Measurements from ENCODE around the gene AJAP1.

The AJAP1 gene

DNA sequence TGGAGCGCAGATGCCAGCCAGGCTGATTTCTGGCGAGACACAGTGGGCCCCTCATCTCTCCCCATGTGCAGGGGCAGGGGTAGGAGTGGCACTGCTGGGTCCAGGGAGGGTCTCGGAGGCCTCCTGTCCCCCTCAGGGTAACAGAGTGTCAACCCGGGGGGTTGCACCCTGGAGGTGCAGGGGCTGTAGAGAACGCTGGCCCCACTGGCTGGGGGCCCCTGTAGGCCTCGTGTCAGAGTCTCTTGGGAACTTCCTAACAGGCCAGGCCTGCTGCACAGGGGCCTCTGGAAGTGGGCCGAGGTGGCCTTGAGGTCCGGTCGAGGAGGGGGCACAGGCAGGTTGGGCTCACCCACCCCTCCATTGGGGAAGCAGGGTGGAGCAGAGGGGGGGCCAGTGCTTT is 38.9 kb upstream of the AJAP1 start (continued):
- TF ChIP-seq ZNF214 (tag by site-specific recombination; IDR thresholded peaks at IDR 0.05; ENCODE audit: borderline replicate concordance) (no peak), ZNF221 (tag by site-specific recombination; IDR thresholded peaks at IDR 0.05; ENCODE audit: borderline replicate concordance) (no peak), ZNF112 (tag by site-specific recombination; IDR thresholded peaks at IDR 0.05) (no peak), KLF8 (tag by site-specific recombination; IDR thresholded peaks at IDR 0.05) (no peak), ZNF2 (tag by site-specific recombination; IDR thresholded peaks at IDR 0.05) (no peak), KLF10 (tag by site-specific recombination; IDR thresholded peaks at IDR 0.05) (no peak), RBAK (tag by site-specific recombination; IDR thresholded peaks at IDR 0.05) (no peak), KLF7 (tag by site-specific recombination; IDR thresholded peaks at IDR 0.05; ENCODE audit: borderline replicate concordance) (no peak)

DNA sequence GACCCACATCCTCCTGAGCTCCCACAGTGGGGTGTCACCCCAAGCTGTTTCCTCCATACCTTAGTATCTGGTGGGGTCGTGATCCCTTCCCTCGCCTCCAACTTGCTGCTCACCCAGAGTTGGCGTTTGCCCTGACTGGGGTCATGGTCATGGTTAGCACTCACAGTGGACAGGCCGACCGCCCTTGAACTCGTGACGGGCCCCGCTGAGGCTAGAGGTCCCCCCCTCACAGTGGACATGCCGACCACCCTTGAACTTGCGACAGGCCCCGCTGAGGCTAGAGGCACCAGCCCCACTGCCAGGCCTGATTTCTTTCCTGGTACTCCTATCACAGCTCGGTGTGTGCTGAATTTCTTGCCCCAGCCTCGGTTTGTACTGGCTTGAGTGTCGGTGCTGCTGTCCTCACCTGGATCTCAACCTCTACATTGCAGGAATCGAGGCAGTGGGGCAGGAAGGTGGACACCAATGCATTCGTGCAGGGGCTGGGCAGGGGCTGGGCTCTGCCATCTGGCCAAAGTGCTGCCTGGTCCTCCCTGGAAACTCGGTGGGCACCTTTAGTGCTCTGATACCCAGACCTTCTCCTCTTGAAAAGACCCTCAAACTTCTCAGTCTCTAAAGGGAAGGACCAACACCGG is 37.5 kb upstream of the AJAP1 start:
- H3K4me3 ChIP-seq (ENCODE audit: low read depth, low read length) = no peak overlapping the region
- H3K27ac ChIP-seq (ENCODE audit: extremely low read depth, low read depth, low read length) = no peak overlapping the region
- H3K4me1 ChIP-seq (ENCODE audit: control insufficient read depth, insufficient read depth, low read length) = no peaks in the 10 kb centered on the region
- ChIA-PET POLR2A (no interaction called here), CTCF (no interaction called here)
- no peaks in the 10 kb centered on the region for H3K9me3 ChIP-seq (ENCODE audit: control insufficient read depth, insufficient read depth, low read depth, low read length)
- H3K36me3 ChIP-seq (ENCODE audit: control insufficient read depth in 2 of 2, insufficient read depth in 1 of 2, low read length in 2 of 2) = no peaks in the 10 kb centered on the region
- TF ChIP-seq ZNF335 (tag by site-specific recombination; conservative IDR thresholded peaks at IDR 0.05) = no peak
- no peak for TF ChIP-seq ZNF707 (tag by site-specific recombination; IDR thresholded peaks at IDR 0.05)
- no peak for TF ChIP-seq ZFP69B (tag by site-specific recombination; IDR thresholded peaks at IDR 0.05)
- TF ChIP-seq, protein P1, sequence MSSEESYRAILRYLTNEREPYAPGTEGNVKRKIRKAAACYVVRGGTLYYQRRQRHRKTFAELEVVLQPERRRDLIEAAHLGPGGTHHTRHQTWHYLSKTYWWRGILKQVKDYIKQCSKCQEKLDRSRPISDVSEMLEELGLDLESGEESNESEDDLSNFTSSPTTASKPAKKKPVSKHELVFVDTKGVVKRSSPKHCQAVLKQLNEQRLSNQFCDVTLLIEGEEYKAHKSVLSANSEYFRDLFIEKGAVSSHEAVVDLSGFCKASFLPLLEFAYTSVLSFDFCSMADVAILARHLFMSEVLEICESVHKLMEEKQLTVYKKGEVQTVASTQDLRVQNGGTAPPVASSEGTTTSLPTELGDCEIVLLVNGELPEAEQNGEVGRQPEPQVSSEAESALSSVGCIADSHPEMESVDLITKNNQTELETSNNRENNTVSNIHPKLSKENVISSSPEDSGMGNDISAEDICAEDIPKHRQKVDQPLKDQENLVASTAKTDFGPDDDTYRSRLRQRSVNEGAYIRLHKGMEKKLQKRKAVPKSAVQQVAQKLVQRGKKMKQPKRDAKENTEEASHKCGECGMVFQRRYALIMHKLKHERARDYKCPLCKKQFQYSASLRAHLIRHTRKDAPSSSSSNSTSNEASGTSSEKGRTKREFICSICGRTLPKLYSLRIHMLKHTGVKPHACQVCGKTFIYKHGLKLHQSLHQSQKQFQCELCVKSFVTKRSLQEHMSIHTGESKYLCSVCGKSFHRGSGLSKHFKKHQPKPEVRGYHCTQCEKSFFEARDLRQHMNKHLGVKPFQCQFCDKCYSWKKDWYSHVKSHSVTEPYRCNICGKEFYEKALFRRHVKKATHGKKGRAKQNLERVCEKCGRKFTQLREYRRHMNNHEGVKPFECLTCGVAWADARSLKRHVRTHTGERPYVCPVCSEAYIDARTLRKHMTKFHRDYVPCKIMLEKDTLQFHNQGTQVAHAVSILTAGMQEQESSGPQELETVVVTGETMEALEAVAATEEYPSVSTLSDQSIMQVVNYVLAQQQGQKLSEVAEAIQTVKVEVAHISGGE (tag by site-specific recombination; conservative IDR thresholded peaks at IDR 0.05; ENCODE audit: low read depth) = no peak
- TF ChIP-seq ZNF239 (tag by site-specific recombination; IDR thresholded peaks at IDR 0.05) = no peak
- TF ChIP-seq ZNF174 (tag by site-specific recombination; IDR thresholded peaks at IDR 0.05) = no peak
- TF ChIP-seq ZNF670 (tag by site-specific recombination; IDR thresholded peaks at IDR 0.05; ENCODE audit: low read depth) = no peak
- TF ChIP-seq, protein P2, sequence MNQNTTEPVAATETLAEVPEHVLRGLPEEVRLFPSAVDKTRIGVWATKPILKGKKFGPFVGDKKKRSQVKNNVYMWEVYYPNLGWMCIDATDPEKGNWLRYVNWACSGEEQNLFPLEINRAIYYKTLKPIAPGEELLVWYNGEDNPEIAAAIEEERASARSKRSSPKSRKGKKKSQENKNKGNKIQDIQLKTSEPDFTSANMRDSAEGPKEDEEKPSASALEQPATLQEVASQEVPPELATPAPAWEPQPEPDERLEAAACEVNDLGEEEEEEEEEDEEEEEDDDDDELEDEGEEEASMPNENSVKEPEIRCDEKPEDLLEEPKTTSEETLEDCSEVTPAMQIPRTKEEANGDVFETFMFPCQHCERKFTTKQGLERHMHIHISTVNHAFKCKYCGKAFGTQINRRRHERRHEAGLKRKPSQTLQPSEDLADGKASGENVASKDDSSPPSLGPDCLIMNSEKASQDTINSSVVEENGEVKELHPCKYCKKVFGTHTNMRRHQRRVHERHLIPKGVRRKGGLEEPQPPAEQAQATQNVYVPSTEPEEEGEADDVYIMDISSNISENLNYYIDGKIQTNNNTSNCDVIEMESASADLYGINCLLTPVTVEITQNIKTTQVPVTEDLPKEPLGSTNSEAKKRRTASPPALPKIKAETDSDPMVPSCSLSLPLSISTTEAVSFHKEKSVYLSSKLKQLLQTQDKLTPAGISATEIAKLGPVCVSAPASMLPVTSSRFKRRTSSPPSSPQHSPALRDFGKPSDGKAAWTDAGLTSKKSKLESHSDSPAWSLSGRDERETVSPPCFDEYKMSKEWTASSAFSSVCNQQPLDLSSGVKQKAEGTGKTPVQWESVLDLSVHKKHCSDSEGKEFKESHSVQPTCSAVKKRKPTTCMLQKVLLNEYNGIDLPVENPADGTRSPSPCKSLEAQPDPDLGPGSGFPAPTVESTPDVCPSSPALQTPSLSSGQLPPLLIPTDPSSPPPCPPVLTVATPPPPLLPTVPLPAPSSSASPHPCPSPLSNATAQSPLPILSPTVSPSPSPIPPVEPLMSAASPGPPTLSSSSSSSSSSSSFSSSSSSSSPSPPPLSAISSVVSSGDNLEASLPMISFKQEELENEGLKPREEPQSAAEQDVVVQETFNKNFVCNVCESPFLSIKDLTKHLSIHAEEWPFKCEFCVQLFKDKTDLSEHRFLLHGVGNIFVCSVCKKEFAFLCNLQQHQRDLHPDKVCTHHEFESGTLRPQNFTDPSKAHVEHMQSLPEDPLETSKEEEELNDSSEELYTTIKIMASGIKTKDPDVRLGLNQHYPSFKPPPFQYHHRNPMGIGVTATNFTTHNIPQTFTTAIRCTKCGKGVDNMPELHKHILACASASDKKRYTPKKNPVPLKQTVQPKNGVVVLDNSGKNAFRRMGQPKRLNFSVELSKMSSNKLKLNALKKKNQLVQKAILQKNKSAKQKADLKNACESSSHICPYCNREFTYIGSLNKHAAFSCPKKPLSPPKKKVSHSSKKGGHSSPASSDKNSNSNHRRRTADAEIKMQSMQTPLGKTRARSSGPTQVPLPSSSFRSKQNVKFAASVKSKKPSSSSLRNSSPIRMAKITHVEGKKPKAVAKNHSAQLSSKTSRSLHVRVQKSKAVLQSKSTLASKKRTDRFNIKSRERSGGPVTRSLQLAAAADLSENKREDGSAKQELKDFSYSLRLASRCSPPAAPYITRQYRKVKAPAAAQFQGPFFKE (tag by site-specific recombination; IDR thresholded peaks at IDR 0.05; ENCODE audit: borderline replicate concordance) = no peak
- TF ChIP-seq, protein P3, sequence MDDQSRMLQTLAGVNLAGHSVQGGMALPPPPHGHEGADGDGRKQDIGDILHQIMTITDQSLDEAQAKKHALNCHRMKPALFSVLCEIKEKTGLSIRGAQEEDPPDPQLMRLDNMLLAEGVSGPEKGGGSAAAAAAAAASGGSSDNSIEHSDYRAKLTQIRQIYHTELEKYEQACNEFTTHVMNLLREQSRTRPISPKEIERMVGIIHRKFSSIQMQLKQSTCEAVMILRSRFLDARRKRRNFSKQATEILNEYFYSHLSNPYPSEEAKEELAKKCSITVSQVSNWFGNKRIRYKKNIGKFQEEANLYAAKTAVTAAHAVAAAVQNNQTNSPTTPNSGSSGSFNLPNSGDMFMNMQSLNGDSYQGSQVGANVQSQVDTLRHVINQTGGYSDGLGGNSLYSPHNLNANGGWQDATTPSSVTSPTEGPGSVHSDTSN (CRISPR knock-in tag; IDR thresholded peaks at IDR 0.05) = no peak
- no peak for TF ChIP-seq BCL11A (tag by site-specific recombination; IDR thresholded peaks at IDR 0.05; ENCODE audit: low read depth)
